UCSD-AML1 (cell line): ENCODE measurements around the gene DAB2IP.
"Not testable (repeated sequence)": the region's sequence is repeated elsewhere in the genome, so short reads cannot be mapped to it uniquely, and the experiment has no call there.

Experiments used
- DNase-seq: peaks from one replicate; lab custom pipeline; 2025; ENCODE audit not compliant: unreplicated experiment; lab: John Stamatoyannopoulos, UW

Gene DAB2IP

DNA sequence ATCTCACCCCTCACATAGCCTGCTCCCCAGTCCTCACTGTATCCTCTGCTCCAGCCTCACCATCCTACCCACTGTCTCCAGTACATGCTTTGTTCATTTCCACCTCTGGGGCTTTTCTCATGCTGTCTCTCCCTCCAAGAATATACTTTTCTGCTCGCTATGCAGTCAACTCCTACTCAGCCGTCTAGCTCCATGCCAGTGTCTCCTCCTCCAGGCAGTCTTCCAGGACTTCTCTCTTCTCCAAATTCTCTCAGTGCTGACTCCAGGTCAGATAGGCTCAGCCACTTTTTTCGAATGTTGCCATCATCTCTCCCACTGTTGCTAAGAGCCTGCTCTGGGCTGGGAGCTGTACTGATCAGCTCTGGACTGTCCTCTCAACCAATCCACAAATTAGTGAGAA lies 8.0 kb upstream of the DAB2IP start:
- DNase-seq: no peak

DNA sequence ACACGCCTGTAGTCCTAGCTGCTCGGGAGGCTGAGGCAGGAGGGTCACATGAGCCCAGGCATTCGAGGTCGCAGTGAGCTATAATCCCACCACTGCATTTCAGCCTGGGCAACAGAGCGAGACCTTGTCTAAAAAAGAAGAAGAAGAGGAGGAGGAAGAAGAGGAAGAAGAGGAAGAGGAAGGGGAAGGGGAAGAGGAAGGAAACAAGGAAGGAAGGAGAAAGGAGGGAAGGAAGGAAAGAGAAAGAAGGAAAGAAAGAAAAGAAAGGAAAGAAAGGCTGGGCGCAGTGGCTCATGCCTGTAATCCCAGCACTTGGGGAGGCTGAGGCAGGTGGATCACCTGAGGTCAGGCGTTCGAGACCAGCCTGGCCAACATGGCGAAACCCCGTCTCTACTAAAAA lies 7.4 kb upstream of the DAB2IP start:
- not testable (repeated sequence) for DNase-seq

- DNase-seq: peak; percentile 42
These were observed 6.4 kb upstream of the DAB2IP start for GRCh38 chr9:121645003-121645402.

GRCh38 chr9:121645853-121646807 lies 5.3 kb upstream of the DAB2IP start:
- DNase-seq: peak; percentile 73

GRCh38 chr9:121646992-121647391 lies 4.4 kb upstream of the DAB2IP start:
- no peak for DNase-seq

DNA sequence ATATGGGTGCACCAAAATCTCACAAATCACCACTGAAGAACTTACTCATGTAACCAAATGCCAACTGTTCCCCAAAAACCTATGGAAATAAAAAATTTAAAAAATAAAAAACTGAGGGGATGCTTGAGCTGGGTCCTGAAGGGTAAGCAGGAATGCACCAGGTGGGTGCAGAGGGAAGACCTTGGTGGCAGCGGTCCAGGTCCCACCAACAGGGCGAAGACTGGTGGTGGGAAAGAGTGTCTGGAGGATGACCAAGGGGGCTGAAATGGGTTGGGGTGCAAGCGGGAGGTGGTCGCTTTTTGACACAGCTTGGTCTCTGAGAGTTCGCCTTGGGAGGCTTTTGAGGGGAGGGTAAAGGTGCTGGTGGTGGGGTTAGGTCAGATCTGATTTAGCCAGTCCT lies 3.3 kb upstream of the DAB2IP start:
- no peak for DNase-seq

DNA sequence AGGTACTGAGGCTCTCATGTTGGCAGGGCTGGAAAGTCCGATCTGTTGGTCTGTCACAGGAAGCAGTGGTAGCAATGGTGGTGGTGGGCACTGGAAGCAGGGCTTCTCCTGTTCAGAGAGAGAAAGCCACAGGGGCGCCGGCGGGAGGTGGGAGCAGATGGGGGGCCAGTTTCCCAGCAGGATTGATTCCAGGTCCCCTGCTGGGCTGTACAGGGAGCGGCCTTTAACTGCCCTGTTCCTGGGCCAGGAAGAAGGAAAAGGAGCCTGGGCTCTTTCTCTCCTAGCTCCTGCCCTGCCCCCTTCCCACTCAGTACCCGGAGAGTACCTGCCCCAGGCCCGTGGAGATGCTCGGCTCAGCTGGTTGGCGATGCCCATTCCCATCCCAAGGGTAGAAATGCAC lies 2.6 kb upstream of the DAB2IP start:
- DNase-seq: no peak

- no peak for DNase-seq
These were observed 1.8 kb upstream of the DAB2IP start for GRCh38 chr9:121649476-121650216.

DNA sequence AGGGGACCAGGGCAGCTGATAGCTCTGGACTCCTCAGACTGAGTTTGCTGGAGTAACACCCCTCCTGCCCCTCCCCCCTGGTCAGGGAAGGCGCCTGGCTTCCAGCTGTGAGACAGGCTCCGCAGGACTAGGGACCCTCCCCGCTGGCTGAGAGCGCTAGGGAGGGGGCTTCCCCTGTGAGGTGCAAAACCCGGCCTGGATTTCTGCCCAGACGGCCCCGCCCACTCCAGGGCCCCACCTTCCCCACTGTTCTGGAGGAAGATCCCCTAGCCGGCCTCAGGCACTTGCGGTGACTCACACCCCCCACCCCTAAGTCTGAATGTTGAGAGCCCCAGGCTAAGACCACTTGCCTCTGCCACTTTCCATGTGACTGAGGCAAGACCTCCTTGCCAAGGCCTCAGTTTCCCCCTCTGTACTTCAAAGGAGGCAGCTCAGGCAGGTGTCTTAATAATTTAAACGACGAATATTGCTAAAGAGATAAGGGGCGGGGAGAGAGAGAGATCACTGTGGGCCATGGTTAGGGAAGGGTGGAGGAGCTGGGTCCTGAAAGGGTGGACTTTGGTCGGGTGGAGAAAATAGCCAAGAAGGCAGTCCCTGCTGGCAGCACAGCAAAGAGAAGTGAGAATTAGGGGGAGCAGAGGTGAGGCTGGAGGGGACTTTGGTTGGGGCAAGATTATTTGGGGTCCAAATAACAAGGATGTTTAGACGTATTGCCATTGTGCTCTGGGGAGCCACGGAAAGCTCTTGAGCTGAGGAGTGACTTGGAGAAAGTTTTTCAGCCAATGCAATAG lies 1.0 kb upstream of the DAB2IP start:
- peak; percentile 78 for DNase-seq

DNA sequence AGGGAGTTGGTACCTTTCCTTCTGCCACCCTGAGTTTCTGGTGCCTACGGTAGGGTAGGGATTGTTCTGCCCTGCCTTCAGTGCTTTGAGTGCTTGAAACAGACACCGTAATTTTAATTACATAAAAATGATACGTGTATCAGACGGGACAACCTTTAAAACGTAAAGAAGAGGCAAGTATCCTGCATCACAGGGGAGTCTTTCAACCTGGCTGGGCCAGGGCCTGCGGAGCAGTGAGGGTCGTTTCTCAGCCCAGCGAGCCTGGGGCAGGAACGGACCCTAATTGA lies 483 bp upstream of the DAB2IP start:
- no peak for DNase-seq

DNA sequence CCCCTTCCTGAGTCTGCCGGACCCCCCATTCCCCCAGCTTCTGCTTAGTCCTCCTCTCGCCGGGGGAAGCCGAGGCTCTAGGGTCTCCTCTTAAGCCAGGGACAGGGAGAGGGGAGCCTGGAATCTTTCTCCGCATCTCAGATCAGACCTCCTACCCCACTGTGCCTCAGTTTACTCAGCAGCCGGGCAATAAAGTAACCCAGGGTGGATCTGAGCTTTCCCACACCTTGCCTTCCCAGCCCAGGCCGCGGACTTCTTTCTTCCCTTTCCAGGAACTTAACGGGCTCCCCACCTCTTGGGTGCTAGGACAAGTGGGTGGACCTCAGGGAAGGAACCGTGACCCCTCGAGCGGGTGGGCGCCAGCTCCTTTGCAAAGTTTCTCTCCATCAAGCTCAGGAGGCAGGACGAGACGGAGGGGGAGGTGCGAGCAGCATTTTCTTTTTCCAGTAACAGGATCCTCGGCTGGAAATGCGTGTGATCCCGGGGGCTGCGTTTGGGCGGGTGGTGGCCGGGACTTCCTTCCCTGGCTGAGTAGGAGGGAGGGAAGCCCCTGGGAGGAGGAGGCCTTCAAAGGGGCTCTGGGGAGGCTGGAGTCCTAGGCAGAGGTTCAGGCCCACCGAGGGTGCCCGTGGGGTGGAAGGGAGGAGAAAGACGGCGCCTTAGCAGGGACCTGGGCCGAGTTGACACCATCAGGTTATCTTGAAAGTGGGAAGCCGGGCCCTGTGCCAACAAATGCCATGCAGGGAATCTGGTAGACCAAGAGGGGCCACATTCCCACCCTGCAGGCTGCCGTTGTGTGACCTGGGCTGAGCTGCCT lies 795 bp downstream of the DAB2IP start:
- DNase-seq: peak; percentile 39

GRCh38 chr9:121652838-121653231 lies 1.4 kb downstream of the DAB2IP start:
- no peak for DNase-seq

DNA sequence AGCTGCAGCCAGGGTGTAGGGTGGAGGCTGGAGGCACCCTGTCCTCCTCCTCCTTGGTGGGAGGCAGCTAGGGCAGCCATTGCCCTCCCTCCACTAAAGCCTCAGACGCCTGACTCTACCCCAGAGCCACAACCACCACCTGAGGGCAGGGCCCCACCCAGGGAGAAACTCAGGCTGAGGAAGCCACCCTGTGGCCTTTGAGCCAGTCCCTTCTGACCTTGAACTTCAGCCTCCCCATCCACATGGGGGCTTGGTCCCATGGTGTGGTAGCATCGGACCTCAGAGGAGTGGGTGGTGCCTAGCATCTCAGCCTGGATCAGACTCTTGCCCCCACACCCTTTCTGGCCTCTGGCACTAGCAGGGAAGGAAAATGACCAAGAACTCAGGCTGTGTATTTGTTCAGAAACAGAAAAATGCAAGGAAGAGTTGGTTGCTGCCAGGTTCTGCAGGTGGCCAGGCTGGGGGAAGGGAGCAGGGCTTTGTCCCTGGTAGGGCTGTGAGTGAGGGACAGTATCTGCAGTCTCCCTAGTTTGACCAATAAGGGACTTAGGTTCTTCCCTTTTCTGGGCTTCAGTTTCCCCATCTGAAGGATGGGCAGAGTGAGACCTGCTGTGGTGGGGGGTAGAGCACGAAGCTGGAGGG lies 3.2 kb downstream of the DAB2IP start:
- no peak for DNase-seq

- no peak for DNase-seq
These were observed 3.9 kb downstream of the DAB2IP start for GRCh38 chr9:121655231-121655755.

DNA sequence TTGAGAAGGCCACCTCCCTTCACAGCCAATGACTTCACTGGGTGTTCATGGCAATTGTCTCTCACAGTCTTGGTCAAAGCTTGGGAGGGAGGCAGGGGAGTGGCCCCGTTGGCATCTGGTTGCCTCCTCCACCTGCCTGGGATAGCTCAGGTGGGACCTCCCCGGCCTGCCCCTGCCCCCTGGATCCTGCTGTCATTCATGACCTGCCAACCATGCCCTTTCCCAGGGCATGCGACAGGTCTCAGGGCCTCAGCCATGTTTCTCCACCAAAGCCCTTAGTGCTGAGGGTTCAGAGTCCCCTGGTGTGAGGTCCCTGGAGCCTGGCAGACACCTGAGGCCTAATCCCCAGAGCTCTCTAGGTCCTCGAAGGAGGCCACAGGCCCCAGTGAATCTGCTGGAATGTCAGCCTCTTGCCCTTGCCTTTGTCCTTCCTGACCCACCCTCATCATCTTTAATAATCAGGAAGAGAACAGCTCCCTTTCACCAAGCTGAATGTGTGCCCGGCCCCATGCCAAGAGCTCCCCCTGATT lies 5.6 kb downstream of the DAB2IP start:
- no peak for DNase-seq

DNA sequence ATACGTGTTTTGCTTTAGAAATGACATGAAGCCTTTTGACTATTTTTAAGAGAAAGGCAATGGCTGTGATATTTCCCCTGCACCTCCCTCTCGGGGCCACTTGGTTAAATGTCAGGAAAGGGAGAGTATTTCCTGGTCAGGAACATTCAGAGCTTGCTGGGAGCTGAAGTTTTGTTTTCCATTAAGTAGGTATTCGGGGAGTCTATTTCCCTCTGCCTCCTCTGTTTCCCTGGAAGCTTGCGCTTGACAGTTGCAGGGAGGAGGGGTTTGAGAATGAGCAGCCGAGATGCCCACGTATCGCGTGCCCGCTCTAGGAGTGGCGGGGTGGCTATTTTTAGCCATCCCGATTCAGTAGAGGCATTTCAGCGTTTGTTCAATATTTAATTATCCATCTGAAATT lies 6.7 kb downstream of the DAB2IP start:
- no peak for DNase-seq

- DNase-seq: no peak
These were observed 7.2 kb downstream of the DAB2IP start for GRCh38 chr9:121658591-121658990.

DNA sequence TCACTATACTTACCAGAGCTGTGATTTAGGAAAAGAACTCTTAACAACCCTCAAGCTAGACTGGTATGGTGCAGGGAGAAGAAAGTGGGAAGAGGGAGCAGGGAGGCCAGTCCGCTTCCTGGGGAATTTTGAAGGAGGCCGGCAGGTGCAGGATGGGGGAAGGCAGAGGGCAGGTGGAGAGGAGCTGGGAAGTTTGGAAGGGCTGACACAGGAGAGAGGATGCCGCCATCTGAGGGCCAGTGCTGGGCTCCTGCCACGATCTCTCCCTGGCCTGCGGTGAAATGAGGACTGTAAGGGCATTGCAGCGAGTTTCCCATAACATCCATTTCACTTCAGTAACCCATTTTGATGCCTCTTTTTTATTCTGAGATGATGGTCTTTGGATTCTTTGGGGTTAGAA lies 8.9 kb downstream of the DAB2IP start:
- no peak for DNase-seq

DNA sequence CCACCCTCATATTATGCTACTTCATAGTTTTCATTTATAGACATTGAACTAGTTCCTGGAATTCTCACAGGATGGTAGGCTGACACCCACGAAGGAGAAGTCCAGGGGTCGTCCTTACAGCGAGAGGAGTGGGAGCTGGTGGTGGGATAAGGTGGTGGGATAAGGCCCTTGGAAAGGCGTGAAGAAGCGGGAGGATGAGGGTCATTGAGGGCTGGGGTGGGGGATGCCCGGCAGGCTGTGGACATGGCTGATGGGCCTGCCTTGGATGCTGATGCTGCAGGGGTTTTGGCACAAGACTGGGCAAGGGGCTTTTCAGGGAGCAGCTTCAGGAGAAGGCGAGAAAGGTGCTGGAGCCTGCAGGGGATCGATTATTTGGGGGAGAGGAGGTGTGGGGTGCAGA lies 9.4 kb downstream of the DAB2IP start:
- no peak for DNase-seq

GRCh38 chr9:121661328-121661727 lies 9.9 kb downstream of the DAB2IP start:
- no peak for DNase-seq
